Endothelial cell of umbilical vein (primary cell): ENCODE data around the gene TOGARAM2. TPM values are rescaled to one million over a fixed set of nuclear protein-coding genes. Genes with fewer than 3 reads are reported as not detected.

Experiments
- BruUV-seq: library from RNA; stranded (reverse); fragments of 400-500 nt; replicated peaks from 2 replicates; lab custom pipeline; 2021; lab: Mats Ljungman, UMichigan
- CTCF ChIA-PET: fragments of 300-600, 350-600 bp; sonication (Branson Sonifier 250); formaldehyde crosslinking; loops from one replicate; lab custom pipeline; 2021; ENCODE audit warnings: antibody characterized with exemption, inconsistent platforms; lab: Charles Lee
- POLR2A ChIA-PET: fragments of 300-600, 350-600 bp; sonication (Branson Sonifier 250); formaldehyde crosslinking; loops from one replicate; lab custom pipeline; 2021; ENCODE audit warnings: antibody characterized with exemption, inconsistent platforms; lab: Charles Lee
- DNase-seq: peaks from one replicate; pipeline ENCODE4 v3.0.0-alpha.2; 2011; ENCODE audit warnings: low read depth, low spot score
- FAIRE-seq: peaks from 2 replicates; lab custom pipeline; 2011; peaks lifted over from hg19 to GRCh38; lab: Jason Lieb, UNC
- H2AFZ ChIP-seq: 2 replicates; pipeline ENCODE4 v1.6.0; 2012; ENCODE audit warnings: low read depth, low read length, control low read depth, inconsistent platforms
- H3K27ac ChIP-seq: 2 replicates; pipeline ENCODE4 v1.5.1; 2011; ENCODE audit warnings: low read depth, mild to moderate bottlenecking, control low read depth, low read length, moderate library complexity; ENCODE audit not compliant: insufficient read depth
- H3K27me3 ChIP-seq, 2 experiments: 2 replicates each; pipeline versions ENCODE4 v1.6.0 to v1.6.1; 2011; ENCODE audit warnings: low read length in 2 of 2, mixed read lengths in 1 of 2; ENCODE audit not compliant: control insufficient read depth in 2 of 2, insufficient read depth in 2 of 2
- H3K36me3 ChIP-seq, 2 experiments: 2 replicates in 1 of 2; 3 replicates in 1 of 2; pipeline ENCODE4 v1.5.1; 2011; ENCODE audit warnings: low read length in 2 of 2, mild to moderate bottlenecking in 1 of 2, moderate library complexity in 1 of 2; ENCODE audit not compliant: control insufficient read depth in 2 of 2, insufficient read depth in 2 of 2; ENCODE audit errors: extremely low read depth in 1 of 2
- H3K4me1 ChIP-seq: 3 replicates; pipeline ENCODE4 v1.5.1; 2011; ENCODE audit warnings: mild to moderate bottlenecking, low read length; ENCODE audit not compliant: control insufficient read depth, insufficient read depth; ENCODE audit errors: extremely low read depth
- H3K4me2 ChIP-seq: 2 replicates; pipeline ENCODE4 v1.6.1; 2011; ENCODE audit warnings: low read length, control low read depth, mixed read lengths; ENCODE audit not compliant: insufficient read depth
- H3K4me3 ChIP-seq, 3 experiments: fragments of 200-600 bp in 1 of 3; sonication (generic), shearing (Covaris generic) in 1 of 3; replicated peaks in 1 of 3; 2 replicates each; pipeline ENCODE4 v1.5.1; 2011 to 2016; ENCODE audit warnings: control low read depth in 3 of 3, low read length in 3 of 3, mild to moderate bottlenecking in 2 of 3, inconsistent platforms in 1 of 3, low read depth in 1 of 3, moderate library complexity in 1 of 3; ENCODE audit not compliant: insufficient read depth in 1 of 3
- H3K79me2 ChIP-seq: 2 replicates; pipeline ENCODE4 v1.6.0; 2012; ENCODE audit warnings: low read length, inconsistent platforms; ENCODE audit not compliant: control insufficient read depth, insufficient read depth
- H3K9ac ChIP-seq: replicated peaks from 2 replicates; pipeline ENCODE3; 2011; ENCODE audit warnings: low read length, control low read depth; ENCODE audit not compliant: insufficient read depth; ENCODE audit errors: extremely low read depth
- H3K9me1 ChIP-seq: replicated peaks from 3 replicates; pipeline ENCODE4 v1.6.0; 2011; ENCODE audit warnings: mild to moderate bottlenecking, low read length; ENCODE audit not compliant: control insufficient read depth, insufficient read depth; ENCODE audit errors: extremely low read depth
- H3K9me3 ChIP-seq: replicated peaks from 2 replicates; pipeline ENCODE4 v1.5.1; 2012; ENCODE audit warnings: low read length, inconsistent platforms; ENCODE audit not compliant: control insufficient read depth, insufficient read depth
- H4K20me1 ChIP-seq: replicated peaks from 2 replicates; pipeline ENCODE3; 2011; ENCODE audit warnings: mild to moderate bottlenecking, low read length; ENCODE audit not compliant: control insufficient read depth, insufficient read depth; ENCODE audit errors: extremely low read depth
- CTCF ChIP-seq, 2 donors: IDR thresholded peaks; 1 replicate in 1 of 2; 2 replicates in 1 of 2; pipeline ENCODE4 v1.5.1; 2011; ENCODE audit warnings: low read length in 2 of 2, mild to moderate bottlenecking in 2 of 2, moderate library complexity in 2 of 2, control low read depth in 1 of 2, inconsistent platforms in 1 of 2, low read depth in 1 of 2; ENCODE audit not compliant: insufficient read depth in 1 of 2; ENCODE audit errors: extremely low read depth in 1 of 2
- EZH2 ChIP-seq: IDR thresholded peaks from 2 replicates; pipeline ENCODE4 v1.6.1; 2012; ENCODE audit warnings: borderline replicate concordance, low read depth, mild to moderate bottlenecking, moderate library complexity, low read length, inconsistent platforms; ENCODE audit not compliant: severe bottlenecking
- FOS ChIP-seq: IDR thresholded peaks from 2 replicates; pipeline ENCODE4 v1.6.1; 2011; ENCODE audit warnings: mild to moderate bottlenecking, low read length, moderate library complexity, borderline replicate concordance; ENCODE audit not compliant: insufficient read depth
- GATA2 ChIP-seq: IDR thresholded peaks from 2 replicates; pipeline ENCODE4 v1.7.0; 2011; ENCODE audit warnings: low read depth, mild to moderate bottlenecking, moderate library complexity, mixed read lengths, low read length; ENCODE audit not compliant: insufficient read length, insufficient read depth
- JUN ChIP-seq: IDR thresholded peaks from 2 replicates; pipeline ENCODE4 v1.6.1; 2011; ENCODE audit warnings: borderline replicate concordance, low read depth; ENCODE audit not compliant: insufficient read length, insufficient read depth
- MAX ChIP-seq: IDR thresholded peaks from 2 replicates; pipeline ENCODE4 v1.6.1; 2011; ENCODE audit not compliant: insufficient read depth, insufficient read length
- MYC ChIP-seq: IDR thresholded peaks from one replicate; pipeline ENCODE4 v1.6.1; 2011; ENCODE audit warnings: mild to moderate bottlenecking, low read depth, low read length
- POLR2A ChIP-seq: IDR thresholded peaks from 2 replicates; pipeline ENCODE4 v1.6.1; 2012; ENCODE audit warnings: low read depth, mild to moderate bottlenecking, control low read depth, low read length
- POLR2AphosphoS5 ChIP-seq: IDR thresholded peaks from 2 replicates; pipeline ENCODE4 v1.6.1; 2012; ENCODE audit warnings: low read depth, mild to moderate bottlenecking, control low read depth, low read length, moderate library complexity; ENCODE audit not compliant: insufficient read depth
- dilution Hi-C: fragments of 300-500 bp; cut with MboI; formaldehyde crosslinking; loops from one replicate; pipeline ENCODE4 v1.15.0; 2019; ENCODE audit warnings: low sequenced_read_pairs; ENCODE audit not compliant: extremely low pct_ligation_motif_present
- intact Hi-C: fragments of 100-400 bp; cut with micrococcal nuclease; formaldehyde crosslinking; loops from one replicate; pipeline ENCODE4 v1.10.0; 2022
- polyA plus RNA-seq, 4 experiments: library from polyadenylated mRNA; depleted of rRNA in 3 of 4; stranded (reverse) in 3 of 4; unstranded in 1 of 4; fragments of >200 nt; gene quantifications; 2 replicates each; pipeline versions ENCODE4 v1.2.1 to v1.2.3, GENCODE V29; 2011 to 2012; ENCODE audit warnings: missing spikeins in 1 of 4
- total RNA-seq: library from RNA; stranded (reverse); gene quantifications from 2 replicates; pipeline ENCODE4 v1.2.3, GENCODE V29; 2021

Gene TOGARAM2
- total and polyA plus RNA-seq, 2 donors (not counting 3 experiments of a cell fraction or from before 2014, with no cell fraction given): not detected

DNA sequence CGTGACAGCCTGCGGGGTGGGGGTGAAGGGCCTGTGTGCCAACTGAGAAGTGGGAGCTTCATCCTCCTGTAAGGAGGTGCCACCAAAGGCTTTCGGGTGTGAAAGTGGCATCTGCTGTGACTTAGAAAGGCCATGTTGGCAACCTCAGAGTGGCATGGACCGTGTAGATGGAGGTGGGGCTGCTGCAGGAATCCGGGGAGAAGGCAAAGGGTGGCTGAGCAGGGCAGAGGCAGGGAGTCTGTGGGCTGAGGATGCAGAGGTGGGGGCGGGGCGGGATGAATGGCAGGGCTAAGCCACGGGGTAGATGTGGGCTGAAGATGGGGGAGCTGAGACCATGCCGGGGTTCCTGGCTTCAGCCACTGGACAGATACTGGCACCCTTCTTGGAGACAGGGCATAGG, 28.2 kb downstream of the TOGARAM2 start:
- dilution Hi-C loops (no loop called here), intact Hi-C loops (no loop called here)
- no peaks in the 10 kb centered on the region for H3K36me3 ChIP-seq
- TF ChIP-seq EZH2 (no peak), FOS (no peak), POLR2A (no peak), CTCF (IDR thresholded peaks at IDR 0.05; ENCODE audit: extremely low read depth in 1 of 2, insufficient read depth in 1 of 2, low read depth in 1 of 2, low read length in 2 of 2) (no peak), MYC (no peak), JUN (no peak), POLR2AphosphoS5 (no peak), MAX (no peak), GATA2 (no peak)
- no peaks in the 10 kb centered on the region for H3K9me3 ChIP-seq
- no peak for FAIRE-seq
- no peaks in the 10 kb centered on the region for H3K4me1 ChIP-seq
- H3K27me3 ChIP-seq: no peaks in the 10 kb centered on the region
- H2AFZ ChIP-seq: no peak overlapping the region
- H3K79me2 ChIP-seq: no peaks in the 10 kb centered on the region
- no peaks in the 10 kb centered on the region for H4K20me1 ChIP-seq
- BruUV-seq: no TSS peak
- no peak overlapping the region for H3K4me2 ChIP-seq
- ChIA-PET CTCF (no interaction called here), POLR2A (no interaction called here)
- H3K27ac ChIP-seq: no peak overlapping the region
- no peak overlapping the region for H3K4me3 ChIP-seq
- H3K9me1 ChIP-seq: no peaks in the 10 kb centered on the region
- DNase-seq: no peak
- no peak overlapping the region for H3K9ac ChIP-seq
